Psoas muscle (tissue), 8 donors: ENCODE measurements around the gene ENDOD1. TPM values are rescaled to one million over a fixed set of nuclear protein-coding genes. Genes with fewer than 3 reads are reported as not detected.
A peak's percentile ranks its signal among the peaks of the same experiment; 100 is the strongest.
"Not testable (repeated sequence)": the region's sequence is repeated elsewhere in the genome, so short reads cannot be mapped to it uniquely, and the experiment has no call there.

Experiments used
- ATAC-seq, 4 donors: fragments of 200-7000 bp; cut with Tn5 transposase; one replicate each; pipeline ENCODE4 v1.9.1; 2020; ENCODE audit warnings: moderate library complexity in 3 of 4, mild to moderate bottlenecking in 2 of 4
- DNase-seq, 2 donors: peaks; one replicate each; pipeline ENCODE4 v3.0.0-alpha.2; 2020
- H3K27ac ChIP-seq: fragments of 200-600 bp; one replicate; pipeline ENCODE4 v1.8.0; 2022
- H3K27me3 ChIP-seq, 3 donors: fragments of 200-600 bp in 1 of 3; one replicate each; pipeline versions ENCODE4 v1.6.1 to v1.8.0; 2013 to 2022; ENCODE audit warnings: low read length in 2 of 3, mild to moderate bottlenecking in 2 of 3, moderate library complexity in 1 of 3; ENCODE audit not compliant: insufficient read depth in 3 of 3
- H3K36me3 ChIP-seq, 2 donors: fragments of 200-600 bp in 1 of 2; one replicate each; pipeline versions ENCODE4 v1.6.1 to v1.8.0; 2013 to 2022; ENCODE audit warnings: low read depth in 1 of 2, mild to moderate bottlenecking in 1 of 2, moderate library complexity in 1 of 2; ENCODE audit not compliant: insufficient read depth in 1 of 2
- H3K4me1 ChIP-seq: fragments of 200-600 bp; one replicate; pipeline ENCODE4 v1.8.0; 2022
- H3K4me3 ChIP-seq: fragments of 200-600 bp; one replicate; pipeline ENCODE4 v1.8.0; 2022; ENCODE audit warnings: mild to moderate bottlenecking
- H3K9me3 ChIP-seq: fragments of 200-600 bp; one replicate; pipeline ENCODE4 v1.8.0; 2022
- CTCF ChIP-seq: fragments of 200-600 bp; IDR thresholded peaks from one replicate; pipeline ENCODE4 v1.8.0; 2022; ENCODE audit warnings: antibody characterized with exemption
- WGBS, 3 donors: extraction: QIAGEN DNeasy Blood & Tissue Kit; methylation state at CpG; one replicate each; pipeline versions ENCODE4 v1.1.6 to v1.1.7; 2013; 5-methylcytosine and 5-hydroxymethylcytosine counted together
- intact Hi-C, 2 donors: fragments of 100-400 bp; cut with DNase I; formaldehyde crosslinking; loops; one replicate each; pipeline versions ENCODE4 v1.11.0 to v1.14.2; 2022
- polyA plus RNA-seq, 3 donors: library from polyadenylated mRNA; stranded (reverse); fragments of 200-250 nt; gene quantifications; one replicate each; pipeline ENCODE4 v1.2.3, GENCODE V29; 2013
- total RNA-seq, 4 donors: library from RNA; stranded (reverse); fragmentation: NEBNext Ultra II Directional in 2 of 4; extraction: Animal tissue kit (Norgen Biotek cat#: 25700) in 2 of 4; gene quantifications; one replicate each; pipeline versions ENCODE4 v1.2.1 to v1.2.4, GENCODE V29; 2021 to 2023
- donor health status: healthy with polysubstance abuse.
- donor health status: DM: no; HTN: no; CAD: no; lungs with moderate emphysema.
- donor health status: Bipolar disorder and iron deficiency.
- donor health status: healthy.
- donor health status: DM: yes; HTN: yes; CAD: no.
- donor health status: DM: no; HTN: no; CAD: no.
- donor health status: DM: no; HTN: no; CAD: no.
- donor health status: DM: yes; HTN: yes; CAD: no.

ENDOD1 gene
- total and polyA plus RNA-seq, 7 donors: 9.8 to 55.3 (median 29.0) TPM

- no peak for ATAC-seq
- Histone ChIP-seq H3K4me1 (peaks cover 83% of the 10 kb centered on the region), H3K27me3 (no peaks in the 10 kb centered on the region), H3K27ac (peak overlapping the region; percentile 94), H3K9me3 (no peaks in the 10 kb centered on the region), H3K36me3 (no peaks in the 10 kb centered on the region), H3K4me3 (no peak overlapping the region)
- 46 to 64% (median 61%) methylated on average over 6 of the region's 6 CpGs for WGBS, 3 donors
- no peak for TF ChIP-seq CTCF
- intact Hi-C loops: loop anchor here (2.0 to 5.0 kb wide), 2 partner anchors 36 to 37 kb away; no protein-coding TSS in a partner anchor
- no peak for DNase-seq
Measured at GRCh38 chr11:95108671-95109551, 19.3 kb downstream of the ENDOD1 start.

- H3K27ac ChIP-seq: peak overlapping the region; percentile 94
- WGBS, 3 donors: 47 to 71% (median 57%) methylated on average over 3 of the region's 3 CpGs
- H3K36me3 ChIP-seq, DNase-seq, H3K27me3 ChIP-seq, H3K9me3 ChIP-seq, H3K4me3 ChIP-seq, intact Hi-C loops: not testable (repeated sequence)
- peaks cover 58% of the 10 kb centered on the region for H3K4me1 ChIP-seq
- peak in 1 of 4 donors; percentile 11 for ATAC-seq
Measured at GRCh38 chr11:95111471-95111870, 21.8 kb downstream of the ENDOD1 start.

- Histone ChIP-seq H3K4me1 (peaks cover 53% of the 10 kb centered on the region), H3K27ac (peak overlapping the region; percentile 94), H3K36me3 (no peaks in the 10 kb centered on the region), H3K4me3 (no peak overlapping the region), H3K27me3 (no peaks in the 10 kb centered on the region), H3K9me3 (no peaks in the 10 kb centered on the region)
- ATAC-seq: peak; percentile 46 to 66 (median 54)
- intact Hi-C loops: no loop called here
- WGBS, 3 donors: 52 to 60% (median 54%) methylated on average over 3 of the region's 3 CpGs
- no peak for DNase-seq
- TF ChIP-seq CTCF: no peak
Measured at GRCh38 chr11:95111923-95112540, 22.4 kb downstream of the ENDOD1 start.

GRCh38 chr11:95115597-95115996 is 26.0 kb downstream of the ENDOD1 start:
- 67 to 88% (median 80%) methylated on average over 1 of the region's 1 CpG for WGBS, 3 donors

More at GRCh38 chr11:95115597-95115996, 26.0 kb downstream of the ENDOD1 start:
- intact Hi-C loops: no loop called here
- H3K9me3 ChIP-seq: no peaks in the 10 kb centered on the region
- ATAC-seq (no peak), DNase-seq (no peak)
- no peak overlapping the region for H3K27ac ChIP-seq
- H3K4me1 ChIP-seq: peaks cover 40% of the 10 kb centered on the region
- no peaks in the 10 kb centered on the region for H3K36me3 ChIP-seq
- no peak for TF ChIP-seq CTCF
- no peaks in the 10 kb centered on the region for H3K27me3 ChIP-seq
- no peak overlapping the region for H3K4me3 ChIP-seq
